Measurements from ENCODE around the gene PAIP1. TPM values are rescaled to one million over a fixed set of nuclear protein-coding genes. Genes with fewer than 3 reads are reported as not detected.

Gene PAIP1
- total and polyA plus RNA-seq, 12 donors: 54.8 to 262 (median 84.6) TPM

DNA sequence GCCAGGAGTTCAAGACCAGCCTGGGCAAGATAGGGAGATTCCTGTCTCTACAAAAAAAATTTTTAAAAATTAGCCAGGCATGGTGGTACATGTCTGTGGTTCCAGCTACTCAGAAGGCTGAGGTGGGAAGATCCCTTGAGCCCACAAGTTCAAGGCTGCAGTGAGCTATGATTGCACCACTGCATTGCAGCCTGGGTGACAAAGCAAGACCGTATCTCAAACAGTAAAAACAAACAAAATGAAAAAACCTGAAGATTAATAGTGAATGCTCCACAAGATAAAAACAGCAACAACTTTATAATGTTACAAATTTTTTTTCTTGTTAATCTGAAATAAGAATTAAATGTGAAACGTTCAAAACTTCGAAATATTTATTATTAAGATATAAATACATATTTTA lies 70.5 kb downstream of the PAIP1 start:
- Histone ChIP-seq H3K9me3 (replicated peaks in 1 of 3) (no peaks in the 10 kb centered on the region), H3K4me3 (no peak overlapping the region), H3K4me1 (replicated peaks in 1 of 2) (peaks cover 0 to 21% of the 10 kb centered on the region in 2 donors), H3K27ac (no peak overlapping the region), H3K36me3 (replicated peaks in 1 of 2) (no peaks in the 10 kb centered on the region), H3K27me3 (no peaks in the 10 kb centered on the region)
- intact Hi-C loops (cut with DNase I): loop anchor here in 1 of 2 donors (10.0 kb wide), 1 partner anchor 172 kb away; the partner anchor contains the start of gene HMGCS1
- 76 to 86% (median 82%) methylated on average over 3 of the region's 3 CpGs for WGBS, 4 donors
- no peak for TF ChIP-seq POLR2A (IDR thresholded peaks at IDR 0.05)
- TF ChIP-seq, protein P1, sequence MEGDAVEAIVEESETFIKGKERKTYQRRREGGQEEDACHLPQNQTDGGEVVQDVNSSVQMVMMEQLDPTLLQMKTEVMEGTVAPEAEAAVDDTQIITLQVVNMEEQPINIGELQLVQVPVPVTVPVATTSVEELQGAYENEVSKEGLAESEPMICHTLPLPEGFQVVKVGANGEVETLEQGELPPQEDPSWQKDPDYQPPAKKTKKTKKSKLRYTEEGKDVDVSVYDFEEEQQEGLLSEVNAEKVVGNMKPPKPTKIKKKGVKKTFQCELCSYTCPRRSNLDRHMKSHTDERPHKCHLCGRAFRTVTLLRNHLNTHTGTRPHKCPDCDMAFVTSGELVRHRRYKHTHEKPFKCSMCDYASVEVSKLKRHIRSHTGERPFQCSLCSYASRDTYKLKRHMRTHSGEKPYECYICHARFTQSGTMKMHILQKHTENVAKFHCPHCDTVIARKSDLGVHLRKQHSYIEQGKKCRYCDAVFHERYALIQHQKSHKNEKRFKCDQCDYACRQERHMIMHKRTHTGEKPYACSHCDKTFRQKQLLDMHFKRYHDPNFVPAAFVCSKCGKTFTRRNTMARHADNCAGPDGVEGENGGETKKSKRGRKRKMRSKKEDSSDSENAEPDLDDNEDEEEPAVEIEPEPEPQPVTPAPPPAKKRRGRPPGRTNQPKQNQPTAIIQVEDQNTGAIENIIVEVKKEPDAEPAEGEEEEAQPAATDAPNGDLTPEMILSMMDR (IDR thresholded peaks at IDR 0.05): no peak
- peak in 1 of 7 donors; percentile 13 for DNase-seq

DNA sequence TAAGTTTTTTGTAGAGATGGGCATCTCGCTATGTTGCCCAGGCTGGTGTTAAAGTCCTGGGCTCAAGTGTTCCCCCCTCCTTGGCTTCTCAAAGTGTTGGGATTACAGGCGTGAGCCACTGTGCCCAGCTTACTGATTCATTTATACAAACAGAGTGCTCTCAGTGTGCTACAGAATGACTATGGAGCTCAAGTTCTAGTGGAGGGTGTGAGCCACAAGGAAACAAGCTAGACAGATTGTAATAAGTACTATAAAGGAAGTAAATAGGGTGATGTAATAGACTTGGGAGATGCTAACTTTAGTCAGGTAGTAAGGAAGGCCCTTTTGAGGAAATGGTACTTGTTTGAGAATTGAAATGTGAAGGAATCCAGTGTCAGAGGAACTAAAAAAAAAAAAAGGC lies 71.5 kb downstream of the PAIP1 start:
- no peak for TF ChIP-seq POLR2A (IDR thresholded peaks at IDR 0.05)
- TF ChIP-seq, protein P1 (IDR thresholded peaks at IDR 0.05): no peak
- H3K9me3 ChIP-seq (replicated peaks in 1 of 3): no peaks in the 10 kb centered on the region
- 87 to 97% (median 94%) methylated on average over 2 of the region's 2 CpGs for WGBS, 4 donors
- no peaks in the 10 kb centered on the region for H3K27me3 ChIP-seq
- peaks cover 0 to 21% of the 10 kb centered on the region in 2 donors for H3K4me1 ChIP-seq (replicated peaks in 1 of 2)
- intact Hi-C loops (cut with DNase I): loop anchor here in 1 of 2 donors (10.0 kb wide), 1 partner anchor 171 kb away; the partner anchor contains the start of gene HMGCS1
- H3K4me3 ChIP-seq: no peak overlapping the region
- no peak for DNase-seq
- H3K36me3 ChIP-seq (replicated peaks in 1 of 2): no peaks in the 10 kb centered on the region
- no peak overlapping the region for H3K27ac ChIP-seq

DNA sequence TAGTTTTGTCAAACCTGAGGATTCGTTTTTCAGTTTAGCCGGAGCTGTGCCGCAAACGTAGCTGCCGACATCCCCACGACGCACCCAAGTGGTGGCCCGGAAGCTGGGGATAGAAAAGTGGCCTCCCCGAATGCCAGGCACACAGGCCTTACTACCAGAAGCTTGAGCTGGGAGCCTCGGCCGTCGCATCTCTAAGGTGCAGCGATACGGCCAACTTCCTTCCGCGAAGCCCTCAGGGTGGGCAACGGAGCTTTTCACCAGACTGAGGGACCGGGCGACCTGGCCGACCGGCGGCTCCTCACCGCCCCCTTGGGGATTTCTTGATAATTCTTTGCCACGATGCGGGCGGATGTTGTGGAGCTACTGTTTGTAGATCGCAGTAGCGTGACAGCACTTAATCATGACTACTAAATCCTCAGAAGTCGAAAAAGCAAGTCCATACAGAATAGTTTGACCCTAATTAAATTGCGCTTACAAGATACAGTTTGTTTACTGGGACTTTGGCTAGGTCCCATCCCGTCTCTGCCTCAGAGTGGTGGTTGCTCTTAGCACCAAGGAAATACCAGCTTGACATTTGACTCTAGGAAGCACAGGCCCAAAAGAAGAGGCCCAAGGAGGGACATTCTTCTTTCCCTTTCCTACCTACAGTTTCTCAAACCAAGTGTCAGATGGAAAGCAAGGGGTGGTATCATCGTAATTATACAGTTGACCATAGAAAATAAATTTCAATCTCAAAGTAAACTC lies 72.6 kb downstream of the PAIP1 start:
- H3K4me3 ChIP-seq: peak overlapping the region in 3 of 4 donors; percentile 5 to 90 (median 70)
- DNase-seq: peak; percentile 82 to 93 (median 86)
- intact Hi-C loops (cut with DNase I): loop anchor here in 1 of 2 donors (5.0 to 10.0 kb wide), 2 partner anchors 169 to 377 kb away; partner anchors contain the start of gene HMGCS1
- H3K27ac ChIP-seq: peak overlapping the region; percentile 92 to 100 (median 96)
- H3K36me3 ChIP-seq (replicated peaks in 1 of 2): no peaks in the 10 kb centered on the region
- H3K27me3 ChIP-seq: no peaks in the 10 kb centered on the region
- TF ChIP-seq, protein P1 (IDR thresholded peaks at IDR 0.05): peak; percentile 70 to 86 (median 74)
- TF ChIP-seq POLR2A (IDR thresholded peaks at IDR 0.05): peak in 1 of 2 donors; percentile 4
- 4 to 7% (median 5%) methylated on average over 14 to 32 of the region's 32 CpGs for WGBS, 4 donors
- H3K4me1 ChIP-seq (replicated peaks in 1 of 2): peaks cover 0 to 21% of the 10 kb centered on the region in 2 donors
- H3K9me3 ChIP-seq (replicated peaks in 1 of 3): no peaks in the 10 kb centered on the region

DNA sequence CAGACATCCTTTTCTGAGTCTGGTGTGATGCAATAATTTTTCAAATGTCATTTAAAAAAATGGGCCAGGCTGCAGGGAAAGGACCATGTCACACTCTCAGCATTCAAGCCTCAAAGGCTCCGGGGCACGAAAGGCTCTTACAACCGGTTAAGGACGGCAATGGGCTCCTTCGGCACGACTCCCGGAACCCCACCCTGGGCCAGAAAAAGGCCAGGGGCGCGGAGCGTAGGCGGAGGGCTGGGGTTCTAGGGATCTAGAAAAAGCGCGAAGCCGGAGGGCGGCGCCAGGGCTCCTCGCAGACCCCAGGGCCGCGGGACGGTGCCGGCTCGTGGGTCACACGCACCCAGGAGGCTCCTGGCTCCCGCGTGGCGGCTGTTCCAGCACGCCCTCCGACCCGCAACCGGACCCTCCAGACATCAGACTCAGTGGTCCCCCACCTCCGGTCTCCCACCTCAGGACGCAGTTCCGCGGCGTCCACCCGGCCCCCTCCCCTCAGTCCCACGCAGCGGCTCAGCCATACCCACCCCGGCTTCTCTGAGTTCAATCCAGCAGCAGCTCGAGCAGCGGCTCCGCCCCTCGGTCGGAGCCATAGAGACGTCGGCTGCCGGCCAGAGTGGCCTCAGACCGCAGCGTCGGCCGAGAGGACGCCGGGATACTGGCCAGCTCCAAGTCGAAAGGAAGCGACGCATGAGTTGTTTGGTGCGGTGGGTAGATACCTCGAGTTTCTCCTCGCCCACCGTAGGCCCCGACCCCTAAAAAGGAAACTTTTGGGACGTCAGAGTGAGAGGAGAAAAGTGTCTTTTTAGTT lies 73.4 kb downstream of the PAIP1 start, which contains the start of gene TMEM267:
TSS of gene TMEM267 (minus strand) at position 568 of the 808 bp plus-strand sequence. CDS start 29,896 bp downstream, outside the sequence.
- H3K27me3 ChIP-seq: no peaks in the 10 kb centered on the region
- 0% methylated on average over 17 to 62 of the region's 62 CpGs for WGBS, 4 donors
- peak; percentile 90 to 94 (median 91) for DNase-seq
- no peaks in the 10 kb centered on the region for H3K9me3 ChIP-seq (replicated peaks in 1 of 3)
- TF ChIP-seq, protein P1 (IDR thresholded peaks at IDR 0.05): no peak
- TF ChIP-seq POLR2A (IDR thresholded peaks at IDR 0.05): peak; percentile 88 to 93
- H3K36me3 ChIP-seq (replicated peaks in 1 of 2): no peaks in the 10 kb centered on the region
- intact Hi-C loops (cut with DNase I): loop anchor here in 1 of 2 donors (5.0 to 10.0 kb wide), 2 partner anchors 169 to 376 kb away; partner anchors contain the start of gene HMGCS1
- peak within 1 kb of the TSS; percentile 5 to 90 (median 66) for H3K4me3 ChIP-seq
- peak within 1 kb of the TSS; percentile 92 to 100 (median 96) for H3K27ac ChIP-seq
- H3K4me1 ChIP-seq (replicated peaks in 1 of 2): peaks cover 0 to 21% of the 10 kb centered on the region in 2 donors
